ENCODE data around the gene RNU6-1. TPM values are rescaled to one million over a fixed set of nuclear protein-coding genes. Genes with fewer than 3 reads are reported as not detected.

RNU6-1 gene
- total RNA-seq, 1 donor from 2014 or later: not detected

DNA sequence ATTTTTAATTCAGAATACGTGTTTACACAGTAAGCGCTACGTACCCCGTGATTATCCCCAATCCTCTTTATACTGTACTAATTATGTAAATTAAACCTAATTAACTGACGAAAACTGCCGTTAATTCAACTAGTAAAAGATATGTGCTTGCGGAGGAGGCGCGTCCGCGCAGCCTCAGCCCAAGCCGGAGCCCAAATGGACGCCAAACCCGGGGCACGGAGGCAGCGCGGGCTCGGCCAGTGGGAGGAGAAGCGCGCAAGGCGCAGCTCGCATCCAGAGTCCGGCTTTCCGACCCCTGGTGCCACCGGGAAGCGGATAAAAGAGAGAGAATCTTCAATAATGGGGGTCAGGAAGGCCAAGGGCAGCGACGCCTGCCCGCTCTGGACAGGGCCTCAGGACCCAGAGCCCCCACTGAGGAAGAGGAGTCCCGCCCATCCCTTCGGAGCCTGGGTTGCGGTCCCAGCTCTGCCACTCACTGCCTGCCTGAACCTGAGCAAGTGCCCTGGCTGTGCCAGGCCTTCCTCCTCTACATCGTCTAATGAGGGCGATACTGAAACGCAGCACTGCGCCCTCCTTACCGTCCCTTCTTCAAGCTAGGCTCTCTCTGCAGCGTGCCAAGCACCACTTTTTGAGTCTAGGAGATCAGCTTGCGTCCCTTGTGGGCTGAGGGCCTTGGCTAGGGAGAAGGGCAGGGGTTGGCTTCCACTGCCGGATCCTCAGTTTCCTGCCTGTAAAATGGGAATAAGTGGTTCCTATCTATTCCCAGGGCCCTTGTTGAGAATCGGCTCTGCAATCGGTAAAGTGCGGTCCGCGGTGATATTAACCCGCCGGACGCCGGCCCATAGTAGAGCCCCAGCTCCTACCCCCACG, 19.5 kb downstream of the RNU6-1 start:
- Mint-ChIP-seq H3K27me3 (ENCODE audit: unreplicated experiment) (peaks cover 73% of the 10 kb centered on the region), H3K4me3 (ENCODE audit: unreplicated experiment) (no peak overlapping the region)
- DNase-seq (ENCODE audit: extremely low spot score, unreplicated experiment): no peak

GRCh38 chr15:67819636-67820035, 20.2 kb downstream of the RNU6-1 start:
- no peak overlapping the region for H3K4me3 Mint-ChIP-seq (ENCODE audit: unreplicated experiment)
- H3K4me1 Mint-ChIP-seq (ENCODE audit: unreplicated experiment): peaks cover 22% of the 10 kb centered on the region
- TF ChIP-seq, protein P1, sequence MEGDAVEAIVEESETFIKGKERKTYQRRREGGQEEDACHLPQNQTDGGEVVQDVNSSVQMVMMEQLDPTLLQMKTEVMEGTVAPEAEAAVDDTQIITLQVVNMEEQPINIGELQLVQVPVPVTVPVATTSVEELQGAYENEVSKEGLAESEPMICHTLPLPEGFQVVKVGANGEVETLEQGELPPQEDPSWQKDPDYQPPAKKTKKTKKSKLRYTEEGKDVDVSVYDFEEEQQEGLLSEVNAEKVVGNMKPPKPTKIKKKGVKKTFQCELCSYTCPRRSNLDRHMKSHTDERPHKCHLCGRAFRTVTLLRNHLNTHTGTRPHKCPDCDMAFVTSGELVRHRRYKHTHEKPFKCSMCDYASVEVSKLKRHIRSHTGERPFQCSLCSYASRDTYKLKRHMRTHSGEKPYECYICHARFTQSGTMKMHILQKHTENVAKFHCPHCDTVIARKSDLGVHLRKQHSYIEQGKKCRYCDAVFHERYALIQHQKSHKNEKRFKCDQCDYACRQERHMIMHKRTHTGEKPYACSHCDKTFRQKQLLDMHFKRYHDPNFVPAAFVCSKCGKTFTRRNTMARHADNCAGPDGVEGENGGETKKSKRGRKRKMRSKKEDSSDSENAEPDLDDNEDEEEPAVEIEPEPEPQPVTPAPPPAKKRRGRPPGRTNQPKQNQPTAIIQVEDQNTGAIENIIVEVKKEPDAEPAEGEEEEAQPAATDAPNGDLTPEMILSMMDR (IDR thresholded peaks at IDR 0.05): no peak
- no peaks in the 10 kb centered on the region for H3K36me3 Mint-ChIP-seq (ENCODE audit: unreplicated experiment)
- H3K27me3 Mint-ChIP-seq (ENCODE audit: unreplicated experiment): peaks cover 68% of the 10 kb centered on the region
- H3K9me3 Mint-ChIP-seq (ENCODE audit: unreplicated experiment): peaks cover 15% of the 10 kb centered on the region
- no peak for DNase-seq (ENCODE audit: extremely low spot score, unreplicated experiment)
- H3K27ac Mint-ChIP-seq (ENCODE audit: unreplicated experiment): no peak overlapping the region

More for the DNA sequence above, 19.5 kb downstream of the RNU6-1 start:
- H3K27ac Mint-ChIP-seq (ENCODE audit: unreplicated experiment): no peak overlapping the region
- H3K4me1 Mint-ChIP-seq (ENCODE audit: unreplicated experiment): peaks cover 25% of the 10 kb centered on the region
- TF ChIP-seq, protein P1 (IDR thresholded peaks at IDR 0.05): no peak
- no peaks in the 10 kb centered on the region for H3K36me3 Mint-ChIP-seq (ENCODE audit: unreplicated experiment)
- peaks cover 15% of the 10 kb centered on the region for H3K9me3 Mint-ChIP-seq (ENCODE audit: unreplicated experiment)

DNA sequence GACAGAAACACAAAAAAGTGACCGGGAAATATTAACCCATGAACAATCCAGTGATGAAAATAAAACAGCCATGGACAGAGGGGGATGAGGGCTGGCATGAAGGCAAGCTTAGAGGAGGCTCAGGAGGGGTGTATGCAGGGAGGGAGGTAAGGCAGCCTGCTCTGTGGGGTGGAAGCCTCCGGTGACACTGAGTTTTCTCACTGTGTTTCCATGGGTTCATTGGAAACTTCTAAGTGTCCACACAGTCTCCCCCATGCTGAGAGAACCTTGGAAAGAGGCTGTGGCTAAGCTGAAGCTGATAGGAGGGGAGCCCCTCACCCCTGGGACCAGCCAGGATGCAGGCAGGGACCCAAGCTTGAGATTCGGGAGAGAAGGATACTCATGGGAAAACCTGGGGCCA, 21.4 kb downstream of the RNU6-1 start:
- Mint-ChIP-seq H3K9me3 (ENCODE audit: unreplicated experiment) (peaks cover 15% of the 10 kb centered on the region), H3K36me3 (ENCODE audit: unreplicated experiment) (no peaks in the 10 kb centered on the region), H3K27ac (ENCODE audit: unreplicated experiment) (no peak overlapping the region), H3K4me3 (ENCODE audit: unreplicated experiment) (no peak overlapping the region), H3K4me1 (ENCODE audit: unreplicated experiment) (peaks cover 14% of the 10 kb centered on the region), H3K27me3 (ENCODE audit: unreplicated experiment) (peaks cover 57% of the 10 kb centered on the region)
- no peak for DNase-seq (ENCODE audit: extremely low spot score, unreplicated experiment)
- TF ChIP-seq, protein P1 (IDR thresholded peaks at IDR 0.05): no peak

GRCh38 chr15:67816668-67817067, 23.2 kb downstream of the RNU6-1 start:
- Mint-ChIP-seq H3K4me1 (ENCODE audit: unreplicated experiment) (peaks cover 8% of the 10 kb centered on the region), H3K36me3 (ENCODE audit: unreplicated experiment) (no peaks in the 10 kb centered on the region), H3K27ac (ENCODE audit: unreplicated experiment) (no peak overlapping the region), H3K27me3 (ENCODE audit: unreplicated experiment) (peaks cover 44% of the 10 kb centered on the region), H3K4me3 (ENCODE audit: unreplicated experiment) (no peak overlapping the region), H3K9me3 (ENCODE audit: unreplicated experiment) (peaks cover 15% of the 10 kb centered on the region)
- TF ChIP-seq, protein P1 (IDR thresholded peaks at IDR 0.05): no peak
- no peak for DNase-seq (ENCODE audit: extremely low spot score, unreplicated experiment)

- Mint-ChIP-seq H3K9me3 (ENCODE audit: unreplicated experiment) (peaks cover 15% of the 10 kb centered on the region), H3K36me3 (ENCODE audit: unreplicated experiment) (no peaks in the 10 kb centered on the region), H3K4me3 (ENCODE audit: unreplicated experiment) (no peak overlapping the region), H3K4me1 (ENCODE audit: unreplicated experiment) (no peaks in the 10 kb centered on the region), H3K27ac (ENCODE audit: unreplicated experiment) (no peak overlapping the region), H3K27me3 (ENCODE audit: unreplicated experiment) (peaks cover 29% of the 10 kb centered on the region)
- TF ChIP-seq, protein P1 (IDR thresholded peaks at IDR 0.05): no peak
- no peak for DNase-seq (ENCODE audit: extremely low spot score, unreplicated experiment)
Observed at GRCh38 chr15:67815036-67815592, 24.7 kb downstream of the RNU6-1 start.
